SH-SY5Y (cell line): Measurements from ENCODE around the gene CDC25B.

Experiments
- GATA2 ChIP-seq: IDR thresholded peaks from 2 replicates; pipeline ENCODE4 v1.6.1; 2011; ENCODE audit warnings: mild to moderate bottlenecking, low read depth, low read length
- GATA3 ChIP-seq: IDR thresholded peaks from 2 replicates; pipeline ENCODE4 v1.6.1; 2011; ENCODE audit warnings: low read depth, mild to moderate bottlenecking, low read length, moderate library complexity

CDC25B gene

DNA sequence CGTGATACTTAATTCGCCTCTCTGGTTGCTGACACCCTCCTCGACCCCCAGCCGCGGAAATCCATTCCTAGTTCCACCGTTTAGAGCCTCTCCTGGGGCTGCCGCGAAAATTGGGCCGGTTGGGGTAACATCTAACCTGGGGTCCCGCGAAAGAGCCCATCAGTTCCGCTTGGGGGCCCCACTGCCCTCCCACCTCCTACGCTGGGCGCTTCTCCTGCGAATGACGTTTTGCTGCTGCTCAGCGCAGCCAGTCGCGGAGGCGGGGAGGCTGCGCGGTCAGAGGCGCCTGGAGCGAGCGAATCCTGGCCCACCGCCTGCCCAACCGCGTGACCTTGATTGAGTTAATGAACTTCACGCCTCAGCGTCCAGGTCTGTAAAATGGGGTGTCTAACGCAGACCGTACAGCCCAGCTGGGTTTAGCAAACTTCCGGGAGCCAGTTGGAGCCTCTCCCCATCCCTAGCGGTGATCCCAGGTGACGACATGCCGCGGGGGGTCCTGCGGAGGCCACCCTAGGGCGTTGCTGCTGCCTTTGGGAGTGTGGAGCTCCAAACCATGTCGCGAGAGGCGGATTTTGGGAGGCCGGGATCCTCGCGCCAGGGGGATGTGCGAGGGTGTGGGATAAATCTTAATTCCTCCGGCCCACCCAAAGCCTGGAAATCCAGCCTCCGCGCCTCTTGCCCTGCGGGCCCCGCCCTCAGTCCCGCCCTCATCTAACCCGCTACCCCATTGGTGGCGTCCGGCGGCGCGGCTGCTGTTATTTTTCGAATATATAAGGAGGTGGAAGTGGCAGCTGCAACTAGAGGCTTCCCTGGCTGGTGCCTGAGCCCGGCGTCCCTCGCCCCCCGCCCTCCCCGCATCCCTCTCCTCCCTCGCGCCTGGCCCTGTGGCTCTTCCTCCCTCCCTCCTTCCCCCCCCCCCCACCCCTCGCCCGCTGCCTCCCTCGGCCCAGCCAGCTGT, at the start of gene CDC25B:
Gene CDC25B (plus strand): TSS at position 800 of the 958 bp plus-strand sequence. CDS start 222 bp downstream, outside the sequence.
- no peak for TF ChIP-seq GATA2
- TF ChIP-seq GATA3 = no peak

GRCh38 chr20:3747471-3747870, 48.6 kb upstream of the CDC25B start:
- TF ChIP-seq GATA2 = no peak
- TF ChIP-seq GATA3 = no peak

DNA sequence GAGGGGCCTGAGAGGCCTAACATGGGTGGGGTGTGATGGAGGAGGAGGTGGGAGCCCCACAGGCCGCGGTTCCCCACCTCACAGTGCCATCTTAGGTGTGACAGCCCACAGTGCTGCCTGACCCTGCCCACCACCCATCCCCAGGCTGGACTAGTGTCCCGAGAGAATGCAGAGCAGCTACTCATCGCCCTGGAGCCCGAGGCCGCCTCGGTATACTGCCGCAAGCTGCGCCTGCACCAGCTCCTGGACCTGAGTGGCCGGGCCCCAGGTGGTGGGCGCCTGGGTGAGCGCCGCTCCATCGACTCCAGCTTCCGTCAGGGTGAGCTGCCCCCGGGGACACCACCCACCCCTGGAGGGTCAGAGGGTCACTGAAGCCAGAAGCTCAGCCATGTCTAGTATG, 48.0 kb upstream of the CDC25B start:
- TF ChIP-seq GATA2 = no peak
- TF ChIP-seq GATA3 = no peak

- TF ChIP-seq GATA3 (no peak), GATA2 (no peak)
Observed at GRCh38 chr20:3749087-3749688, 46.9 kb upstream of the CDC25B start.

- TF ChIP-seq GATA3 (no peak), GATA2 (no peak)
Observed at GRCh38 chr20:3749689-3750531, 46.2 kb upstream of the CDC25B start.

GRCh38 chr20:3751305-3751674, 44.8 kb upstream of the CDC25B start:
- TF ChIP-seq GATA3 (no peak), GATA2 (no peak)

- no peak for TF ChIP-seq GATA2
- TF ChIP-seq GATA3 = no peak
Observed at GRCh38 chr20:3751675-3752385, 44.3 kb upstream of the CDC25B start.

GRCh38 chr20:3752386-3752759, 43.7 kb upstream of the CDC25B start:
- no peak for TF ChIP-seq GATA2
- no peak for TF ChIP-seq GATA3

- no peak for TF ChIP-seq GATA3
- TF ChIP-seq GATA2 = no peak
Observed at GRCh38 chr20:3753098-3753497, 43.0 kb upstream of the CDC25B start.

DNA sequence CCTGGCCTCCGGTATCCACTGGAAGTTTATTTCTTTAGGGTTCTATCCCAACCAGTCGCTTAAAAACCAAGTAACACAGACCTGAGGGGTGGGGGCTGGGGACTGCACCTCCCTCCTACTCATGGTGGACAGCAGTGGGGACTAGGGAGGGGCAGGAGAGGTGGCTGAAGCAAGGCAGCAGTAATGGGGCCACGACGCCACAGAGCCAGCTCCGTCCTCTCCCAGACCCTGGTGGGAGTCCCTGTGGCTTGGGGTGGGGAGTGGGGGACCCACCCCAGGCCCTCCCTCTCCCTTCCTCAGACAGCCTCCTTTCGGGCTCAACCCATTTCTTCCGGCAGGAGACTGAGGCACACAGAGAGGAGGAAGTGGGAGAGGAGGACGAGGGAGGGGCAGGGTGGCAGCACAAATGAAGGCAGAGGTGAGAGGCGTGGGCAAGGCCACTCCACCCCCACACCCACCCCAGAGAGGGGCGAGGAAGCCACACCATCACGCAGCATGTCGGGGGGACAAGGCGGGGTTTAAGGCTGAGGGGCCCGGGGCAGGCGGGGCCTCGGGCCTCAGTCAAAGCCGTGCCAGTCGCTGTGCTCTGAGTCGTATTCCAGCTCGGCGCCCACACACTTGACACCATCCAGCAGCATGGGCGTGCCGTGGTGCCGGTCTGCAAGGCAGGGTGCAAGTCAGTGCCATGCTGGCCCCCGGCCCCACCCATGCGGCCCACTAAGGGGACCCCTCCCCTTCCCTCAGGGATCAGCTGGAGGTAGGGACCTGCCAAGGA, 42.4 kb upstream of the CDC25B start:
- no peak for TF ChIP-seq GATA3
- no peak for TF ChIP-seq GATA2

DNA sequence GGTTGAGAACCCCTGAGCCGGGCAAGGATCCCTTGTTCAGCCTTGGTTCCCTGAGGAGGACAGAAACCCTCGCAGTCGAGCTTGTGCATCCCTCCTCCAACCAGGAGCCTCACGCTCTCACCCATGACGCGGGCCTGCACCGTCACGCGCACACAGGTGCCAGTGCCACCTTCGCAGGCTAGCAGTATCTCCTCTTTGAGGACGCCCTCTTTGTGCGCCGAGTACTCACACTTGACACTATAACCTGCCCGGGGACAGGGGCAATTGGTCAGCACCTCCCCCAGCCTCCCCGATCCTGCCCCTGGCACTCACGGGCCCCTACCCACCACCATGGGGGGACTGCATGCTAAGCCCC, 41.9 kb upstream of the CDC25B start:
- TF ChIP-seq GATA3 (no peak), GATA2 (no peak)

- no peak for TF ChIP-seq GATA2
- TF ChIP-seq GATA3 = no peak
Observed at GRCh38 chr20:3755269-3755668, 40.8 kb upstream of the CDC25B start.

DNA sequence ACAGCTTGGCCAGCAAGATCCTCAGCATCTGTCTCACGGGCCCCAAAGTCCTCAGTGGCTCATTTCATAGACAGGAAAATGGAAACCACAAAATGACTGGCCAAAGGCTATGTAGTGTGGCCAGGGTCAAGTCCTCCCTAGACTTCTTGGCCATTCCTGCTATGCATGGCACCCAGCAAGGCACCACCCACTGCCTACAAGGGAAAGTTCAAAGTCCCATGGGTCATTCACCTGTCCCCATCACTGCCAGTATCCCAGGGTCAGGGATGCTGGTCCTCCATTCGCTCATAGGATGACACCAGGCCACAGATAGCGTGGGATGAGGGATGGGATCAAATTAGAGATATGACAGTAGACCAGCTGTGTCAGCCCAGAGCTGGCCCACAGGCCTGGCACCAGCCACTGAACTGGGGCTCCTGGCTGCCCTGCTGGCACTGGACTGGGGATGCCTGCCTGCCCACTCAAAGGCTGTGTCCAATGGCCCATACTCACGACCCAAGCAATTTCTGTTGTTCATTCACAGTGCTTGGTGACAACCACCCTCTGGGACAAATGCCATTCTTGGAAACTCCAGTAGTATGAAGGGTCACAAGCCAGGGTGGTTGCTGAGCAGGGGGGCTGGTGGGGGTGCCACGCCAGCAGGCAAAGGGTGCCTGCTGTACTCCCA, 40.2 kb upstream of the CDC25B start:
- TF ChIP-seq GATA2 (no peak), GATA3 (no peak)
